ENCODE results near the gene NAGK. TPM values are rescaled to one million over a fixed set of nuclear protein-coding genes. Genes with fewer than 3 reads are reported as not detected.
"Not testable (repeated sequence)": the region's sequence is repeated elsewhere in the genome, so short reads cannot be mapped to it uniquely, and the experiment has no call there.

Gene NAGK
- total RNA-seq, 1 experiment from 2014 or later, result 58.9 TPM

DNA sequence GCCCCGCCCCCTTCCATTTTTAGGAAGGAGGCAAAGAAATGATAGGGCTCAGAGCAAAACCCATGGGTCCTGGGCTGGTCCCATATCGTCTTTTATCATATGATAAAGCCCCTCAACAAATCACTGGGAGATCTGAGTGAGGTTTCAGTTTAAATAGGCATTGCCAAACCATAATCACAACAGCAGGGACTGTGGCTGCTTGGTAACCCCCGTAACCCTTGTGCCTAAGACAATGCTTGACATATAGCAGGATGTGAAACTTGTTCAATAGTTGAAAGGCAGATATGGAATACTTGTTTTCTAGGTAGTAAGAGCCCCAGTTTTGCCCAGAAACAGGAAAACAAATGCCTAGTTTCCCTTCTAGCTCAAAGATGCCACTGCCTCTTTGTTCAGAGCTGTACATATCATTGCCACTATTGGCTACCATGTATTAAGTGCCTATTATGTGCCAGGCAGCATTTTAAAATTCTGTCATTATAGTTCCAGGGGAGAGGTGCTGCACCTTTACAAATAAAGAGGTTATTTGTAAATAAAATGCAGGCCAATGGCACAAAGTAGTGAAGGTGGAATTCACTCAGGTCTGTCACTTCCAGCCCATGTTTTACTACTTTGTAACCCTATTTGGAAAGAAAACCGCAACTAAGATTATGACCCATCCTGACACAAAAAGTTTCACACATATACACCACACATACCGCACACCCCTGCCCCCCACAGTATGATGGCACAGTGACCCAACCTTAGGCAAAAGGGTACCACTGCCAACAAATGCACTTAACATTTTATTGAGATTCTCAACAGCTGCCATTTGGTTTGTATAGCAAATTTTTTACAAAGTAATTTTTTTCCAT is 14.2 kb downstream of the NAGK start (continued):
- TF ChIP-seq, protein P1, sequence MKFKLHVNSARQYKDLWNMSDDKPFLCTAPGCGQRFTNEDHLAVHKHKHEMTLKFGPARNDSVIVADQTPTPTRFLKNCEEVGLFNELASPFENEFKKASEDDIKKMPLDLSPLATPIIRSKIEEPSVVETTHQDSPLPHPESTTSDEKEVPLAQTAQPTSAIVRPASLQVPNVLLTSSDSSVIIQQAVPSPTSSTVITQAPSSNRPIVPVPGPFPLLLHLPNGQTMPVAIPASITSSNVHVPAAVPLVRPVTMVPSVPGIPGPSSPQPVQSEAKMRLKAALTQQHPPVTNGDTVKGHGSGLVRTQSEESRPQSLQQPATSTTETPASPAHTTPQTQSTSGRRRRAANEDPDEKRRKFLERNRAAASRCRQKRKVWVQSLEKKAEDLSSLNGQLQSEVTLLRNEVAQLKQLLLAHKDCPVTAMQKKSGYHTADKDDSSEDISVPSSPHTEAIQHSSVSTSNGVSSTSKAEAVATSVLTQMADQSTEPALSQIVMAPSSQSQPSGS (CRISPR knock-in tag; IDR thresholded peaks at IDR 0.05; ENCODE audit: borderline replicate concordance, low read depth), result no peak
- TF ChIP-seq, protein P2, sequence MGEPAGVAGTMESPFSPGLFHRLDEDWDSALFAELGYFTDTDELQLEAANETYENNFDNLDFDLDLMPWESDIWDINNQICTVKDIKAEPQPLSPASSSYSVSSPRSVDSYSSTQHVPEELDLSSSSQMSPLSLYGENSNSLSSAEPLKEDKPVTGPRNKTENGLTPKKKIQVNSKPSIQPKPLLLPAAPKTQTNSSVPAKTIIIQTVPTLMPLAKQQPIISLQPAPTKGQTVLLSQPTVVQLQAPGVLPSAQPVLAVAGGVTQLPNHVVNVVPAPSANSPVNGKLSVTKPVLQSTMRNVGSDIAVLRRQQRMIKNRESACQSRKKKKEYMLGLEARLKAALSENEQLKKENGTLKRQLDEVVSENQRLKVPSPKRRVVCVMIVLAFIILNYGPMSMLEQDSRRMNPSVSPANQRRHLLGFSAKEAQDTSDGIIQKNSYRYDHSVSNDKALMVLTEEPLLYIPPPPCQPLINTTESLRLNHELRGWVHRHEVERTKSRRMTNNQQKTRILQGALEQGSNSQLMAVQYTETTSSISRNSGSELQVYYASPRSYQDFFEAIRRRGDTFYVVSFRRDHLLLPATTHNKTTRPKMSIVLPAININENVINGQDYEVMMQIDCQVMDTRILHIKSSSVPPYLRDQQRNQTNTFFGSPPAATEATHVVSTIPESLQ (CRISPR knock-in tag; IDR thresholded peaks at IDR 0.05), result no peak
- TF ChIP-seq, protein P3, sequence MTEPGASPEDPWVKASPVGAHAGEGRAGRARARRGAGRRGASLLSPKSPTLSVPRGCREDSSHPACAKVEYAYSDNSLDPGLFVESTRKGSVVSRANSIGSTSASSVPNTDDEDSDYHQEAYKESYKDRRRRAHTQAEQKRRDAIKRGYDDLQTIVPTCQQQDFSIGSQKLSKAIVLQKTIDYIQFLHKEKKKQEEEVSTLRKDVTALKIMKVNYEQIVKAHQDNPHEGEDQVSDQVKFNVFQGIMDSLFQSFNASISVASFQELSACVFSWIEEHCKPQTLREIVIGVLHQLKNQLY (CRISPR knock-in tag; IDR thresholded peaks at IDR 0.05), result no peak
- TF ChIP-seq SOX15 (CRISPR knock-in tag; IDR thresholded peaks at IDR 0.05) (no peak), JAZF1 (CRISPR knock-in tag; IDR thresholded peaks at IDR 0.05) (no peak), FOXJ3 (CRISPR knock-in tag; IDR thresholded peaks at IDR 0.05; ENCODE audit: borderline replicate concordance) (no peak)

DNA sequence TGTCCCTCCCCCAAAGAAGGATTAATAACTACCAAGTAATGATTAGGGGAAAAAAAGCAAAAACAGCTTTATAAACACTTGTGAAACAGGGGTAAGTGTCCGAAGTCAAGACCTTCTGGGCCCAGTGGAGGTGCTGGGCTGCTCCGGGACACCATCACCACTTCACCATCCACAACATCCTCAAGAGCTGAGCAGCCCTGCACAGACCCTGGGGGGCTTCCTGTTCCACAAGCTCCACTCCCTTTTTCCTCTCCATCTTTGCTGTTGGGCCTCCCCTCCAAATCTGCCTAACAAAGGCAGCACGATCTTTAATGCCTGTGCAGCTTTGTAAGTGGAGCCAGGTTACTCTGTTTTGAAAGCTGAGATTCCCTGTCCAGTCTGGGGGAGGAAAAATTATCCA is 14.8 kb downstream of the NAGK start:
- H3K9me3 Mint-ChIP-seq; POLR2A ChIA-PET; DNase-seq (ENCODE audit: low spot score); H3K27me3 Mint-ChIP-seq (ENCODE audit: low read depth); H3K4me3 Mint-ChIP-seq; H3K27ac Mint-ChIP-seq: not testable (repeated sequence)
- peaks cover 57% of the 10 kb centered on the region for H3K4me1 Mint-ChIP-seq
- ATAC-seq, result peak; percentile 67
- peaks cover 14% of the 10 kb centered on the region for H3K36me3 Mint-ChIP-seq
- CTCF ChIA-PET, result interaction anchor here (6.4 kb wide), 1 partner anchor 13 kb away, joined by 29 read pairs; the partner anchor contains the start of gene NAGK

DNA sequence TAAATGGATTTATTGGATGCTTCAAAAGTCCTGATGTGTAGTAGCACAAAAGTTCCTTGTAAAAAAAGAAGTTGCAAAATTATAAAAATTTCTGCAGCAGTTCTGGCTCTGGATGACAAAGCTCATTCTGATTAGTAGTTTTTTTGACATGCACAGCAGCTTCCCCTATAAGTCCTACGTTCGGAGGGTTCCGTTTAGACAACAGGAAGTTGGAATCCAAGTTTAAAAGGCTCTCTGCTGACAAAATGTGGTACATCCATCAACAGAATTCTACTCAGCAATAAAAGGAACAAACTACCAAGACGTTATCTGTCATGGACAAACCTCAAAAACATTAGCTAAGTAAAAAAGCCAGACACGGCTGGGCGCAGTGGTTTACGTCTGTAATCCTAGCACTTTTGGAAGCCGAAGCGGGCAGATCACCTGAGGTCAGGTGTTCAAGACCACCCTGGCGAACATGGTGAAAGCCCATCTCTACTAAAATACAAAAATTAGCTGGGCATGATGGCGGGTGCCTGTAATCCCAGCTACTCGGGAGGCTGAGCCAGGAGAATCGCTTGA is 15.4 kb downstream of the NAGK start:
- ATAC-seq; DNase-seq (ENCODE audit: low spot score); H3K9me3 Mint-ChIP-seq; H3K36me3 Mint-ChIP-seq; H3K27me3 Mint-ChIP-seq (ENCODE audit: low read depth): not testable (repeated sequence)
- Mint-ChIP-seq H3K4me3 (peak overlapping the region; percentile 8; the same call in 1 of the 2 replicates), H3K27ac (peak overlapping the region; percentile 86), H3K4me1 (peaks cover 62% of the 10 kb centered on the region)
- CTCF ChIA-PET, result interaction anchor here (1.1 to 6.4 kb wide), 2 partner anchors 14 to 17 kb away, joined by 3 to 29 read pairs; partner anchors contain the start of gene NAGK
- POLR2A ChIA-PET, result interaction anchor here (0.6 kb wide), 1 partner anchor 13 kb away, joined by 6 read pairs; no protein-coding TSS in a partner anchor

DNA sequence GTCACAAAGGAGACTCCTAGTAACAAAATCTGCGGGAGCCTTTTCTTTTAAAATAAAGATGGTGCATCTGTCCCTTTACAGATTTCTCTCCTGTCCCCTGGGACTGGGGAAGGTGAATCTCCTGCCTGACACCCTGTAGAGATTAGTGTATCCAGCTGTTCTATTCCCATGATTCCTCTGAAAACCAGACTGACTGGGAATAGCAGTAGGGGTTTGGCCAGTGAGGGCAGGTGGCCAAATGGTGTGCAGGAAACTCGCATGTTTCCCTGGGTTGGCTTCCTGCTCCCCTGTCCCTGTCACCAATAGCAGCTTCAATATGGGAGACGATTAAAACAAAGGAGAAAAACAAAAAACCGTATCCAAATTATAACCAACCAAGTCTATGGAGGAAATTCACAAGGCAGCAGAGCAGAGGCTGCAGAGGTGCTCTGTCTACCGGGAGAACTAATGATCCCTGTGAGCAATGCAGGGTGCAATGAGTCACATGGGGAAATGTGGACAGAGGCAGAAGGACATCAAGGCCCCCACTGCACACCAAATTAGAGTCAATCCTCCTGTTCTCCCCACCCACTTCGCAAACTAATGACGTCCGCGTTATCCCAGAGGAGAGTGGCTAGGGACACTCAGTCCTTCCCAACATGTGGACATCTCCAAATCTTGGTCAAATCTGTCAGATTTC is 17.0 kb downstream of the NAGK start:
- CTCF ChIA-PET, result interaction anchor here (0.8 to 6.4 kb wide), 2 partner anchors 16 kb away, joined by 4 to 29 read pairs; partner anchors contain the start of gene NAGK
- H3K36me3 Mint-ChIP-seq; H3K9me3 Mint-ChIP-seq; POLR2A ChIA-PET; H3K27me3 Mint-ChIP-seq (ENCODE audit: low read depth); DNase-seq (ENCODE audit: low spot score): not testable (repeated sequence)
- Mint-ChIP-seq H3K4me1 (peaks cover 78% of the 10 kb centered on the region), H3K27ac (peak overlapping the region; percentile 84), H3K4me3 (peak overlapping the region; percentile 3; the same call in 1 of the 2 replicates)
- ATAC-seq, result peak; percentile 7

DNA sequence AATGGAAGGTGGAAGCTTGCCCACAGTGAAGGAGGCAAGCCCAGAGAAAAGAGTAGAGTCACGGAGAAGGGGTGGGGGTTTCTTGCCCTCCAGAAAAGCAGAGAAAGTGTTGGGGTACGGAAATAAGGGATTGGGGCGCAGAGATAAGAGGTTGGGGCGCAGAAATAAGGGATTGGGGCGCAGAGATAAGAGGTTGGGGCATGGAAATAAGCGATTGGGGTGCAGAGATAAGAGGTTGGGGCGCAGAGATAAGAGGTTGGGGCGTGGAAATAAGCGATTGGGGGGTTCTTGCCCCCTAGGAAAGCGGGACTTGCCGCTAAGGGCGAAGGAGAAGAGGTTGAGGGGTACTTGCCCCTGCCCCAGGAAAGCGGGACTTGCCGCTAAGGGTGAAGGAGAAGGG is 21.0 kb downstream of the NAGK start:
- Mint-ChIP-seq H3K4me1 (peaks cover 63% of the 10 kb centered on the region), H3K9me3 (peaks cover 15% of the 10 kb centered on the region), H3K4me3 (peak overlapping the region; percentile 63), H3K27ac (peak overlapping the region; percentile 25; the same call in 1 of the 2 replicates), H3K36me3 (peaks cover 15% of the 10 kb centered on the region)
- H3K27me3 Mint-ChIP-seq (ENCODE audit: low read depth); POLR2A ChIA-PET; ATAC-seq; CTCF ChIA-PET; DNase-seq (ENCODE audit: low spot score): not testable (repeated sequence)
